Endothelial cell of umbilical vein (primary cell): ENCODE results near the gene ARNT2.

ENCODE experiments used
- CTCF ChIP-seq, 2 donors: IDR thresholded peaks; 1 replicate in 1 of 2; 2 replicates in 1 of 2; pipeline ENCODE4 v1.5.1; 2011; ENCODE audit warnings: low read length in 2 of 2, mild to moderate bottlenecking in 2 of 2, moderate library complexity in 2 of 2, control low read depth in 1 of 2, inconsistent platforms in 1 of 2, low read depth in 1 of 2; ENCODE audit not compliant: insufficient read depth in 1 of 2; ENCODE audit errors: extremely low read depth in 1 of 2
- EZH2 ChIP-seq: IDR thresholded peaks from 2 replicates; pipeline ENCODE4 v1.6.1; 2012; ENCODE audit warnings: borderline replicate concordance, low read depth, mild to moderate bottlenecking, moderate library complexity, low read length, inconsistent platforms; ENCODE audit not compliant: severe bottlenecking
- JUN ChIP-seq: IDR thresholded peaks from 2 replicates; pipeline ENCODE4 v1.6.1; 2011; ENCODE audit warnings: borderline replicate concordance, low read depth; ENCODE audit not compliant: insufficient read length, insufficient read depth
- MAX ChIP-seq: IDR thresholded peaks from 2 replicates; pipeline ENCODE4 v1.6.1; 2011; ENCODE audit not compliant: insufficient read depth, insufficient read length
- MYC ChIP-seq: IDR thresholded peaks from one replicate; pipeline ENCODE4 v1.6.1; 2011; ENCODE audit warnings: mild to moderate bottlenecking, low read depth, low read length
- POLR2A ChIP-seq: IDR thresholded peaks from 2 replicates; pipeline ENCODE4 v1.6.1; 2012; ENCODE audit warnings: low read depth, mild to moderate bottlenecking, control low read depth, low read length
- POLR2AphosphoS5 ChIP-seq: IDR thresholded peaks from 2 replicates; pipeline ENCODE4 v1.6.1; 2012; ENCODE audit warnings: low read depth, mild to moderate bottlenecking, control low read depth, low read length, moderate library complexity; ENCODE audit not compliant: insufficient read depth

- no peak for TF ChIP-seq EZH2
- no peak for TF ChIP-seq CTCF (IDR thresholded peaks at IDR 0.05; ENCODE audit: extremely low read depth in 1 of 2, insufficient read depth in 1 of 2, low read depth in 1 of 2, low read length in 2 of 2)
- TF ChIP-seq POLR2A: no peak
- TF ChIP-seq POLR2AphosphoS5: no peak
- TF ChIP-seq MAX: no peak
- TF ChIP-seq JUN: peak; percentile 1
- no peak for TF ChIP-seq MYC
These were observed 175.9 kb downstream of the ARNT2 start for GRCh38 chr15:80580106-80580505.
